Retinal pigment epithelial cell (primary cell): ENCODE measurements around the gene RGS7.

Experiments
- DNase-seq: peaks from one replicate; pipeline ENCODE4 v3.0.0-alpha.2; 2010; ENCODE audit warnings: low read depth
- H3K4me3 ChIP-seq: 2 replicates; pipeline ENCODE4 v1.5.1; 2011; ENCODE audit warnings: mild to moderate bottlenecking, low read length, control low read depth, moderate library complexity
- TF ChIP-seq, protein P1 (sequence below): conservative IDR thresholded peaks from 2 replicates; pipeline ENCODE4 v1.5.1; 2011; ENCODE audit warnings: low read depth, low read length, control low read depth, inconsistent platforms

Gene RGS7

DNA sequence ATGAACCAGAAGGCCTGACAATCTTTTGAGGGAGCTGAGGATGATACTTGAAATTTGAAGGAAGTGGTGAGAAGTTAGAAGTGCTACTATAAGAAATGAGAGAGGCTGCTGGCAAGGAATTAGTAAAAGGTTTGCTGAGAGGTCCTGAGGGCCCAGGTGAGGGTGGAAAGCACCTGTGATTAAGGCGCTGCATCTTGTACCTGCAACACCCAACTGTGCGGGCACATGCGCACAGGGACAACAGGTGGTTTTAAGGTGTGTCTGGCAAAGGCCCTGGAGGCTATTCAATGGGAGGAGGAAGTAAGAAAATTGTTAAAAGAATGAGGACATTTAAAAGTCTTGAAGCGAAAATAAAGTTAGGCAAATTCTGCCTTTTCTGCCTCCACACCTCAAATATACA is 349.3 kb downstream of the RGS7 start:
- DNase-seq = no peak
- TF ChIP-seq, protein P1, sequence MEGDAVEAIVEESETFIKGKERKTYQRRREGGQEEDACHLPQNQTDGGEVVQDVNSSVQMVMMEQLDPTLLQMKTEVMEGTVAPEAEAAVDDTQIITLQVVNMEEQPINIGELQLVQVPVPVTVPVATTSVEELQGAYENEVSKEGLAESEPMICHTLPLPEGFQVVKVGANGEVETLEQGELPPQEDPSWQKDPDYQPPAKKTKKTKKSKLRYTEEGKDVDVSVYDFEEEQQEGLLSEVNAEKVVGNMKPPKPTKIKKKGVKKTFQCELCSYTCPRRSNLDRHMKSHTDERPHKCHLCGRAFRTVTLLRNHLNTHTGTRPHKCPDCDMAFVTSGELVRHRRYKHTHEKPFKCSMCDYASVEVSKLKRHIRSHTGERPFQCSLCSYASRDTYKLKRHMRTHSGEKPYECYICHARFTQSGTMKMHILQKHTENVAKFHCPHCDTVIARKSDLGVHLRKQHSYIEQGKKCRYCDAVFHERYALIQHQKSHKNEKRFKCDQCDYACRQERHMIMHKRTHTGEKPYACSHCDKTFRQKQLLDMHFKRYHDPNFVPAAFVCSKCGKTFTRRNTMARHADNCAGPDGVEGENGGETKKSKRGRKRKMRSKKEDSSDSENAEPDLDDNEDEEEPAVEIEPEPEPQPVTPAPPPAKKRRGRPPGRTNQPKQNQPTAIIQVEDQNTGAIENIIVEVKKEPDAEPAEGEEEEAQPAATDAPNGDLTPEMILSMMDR = no peak
- H3K4me3 ChIP-seq = no peak overlapping the region

GRCh38 chr1:240999826-241000225 is 357.2 kb downstream of the RGS7 start:
- TF ChIP-seq, protein P1 = no peak
- no peak for DNase-seq
- no peak overlapping the region for H3K4me3 ChIP-seq

DNA sequence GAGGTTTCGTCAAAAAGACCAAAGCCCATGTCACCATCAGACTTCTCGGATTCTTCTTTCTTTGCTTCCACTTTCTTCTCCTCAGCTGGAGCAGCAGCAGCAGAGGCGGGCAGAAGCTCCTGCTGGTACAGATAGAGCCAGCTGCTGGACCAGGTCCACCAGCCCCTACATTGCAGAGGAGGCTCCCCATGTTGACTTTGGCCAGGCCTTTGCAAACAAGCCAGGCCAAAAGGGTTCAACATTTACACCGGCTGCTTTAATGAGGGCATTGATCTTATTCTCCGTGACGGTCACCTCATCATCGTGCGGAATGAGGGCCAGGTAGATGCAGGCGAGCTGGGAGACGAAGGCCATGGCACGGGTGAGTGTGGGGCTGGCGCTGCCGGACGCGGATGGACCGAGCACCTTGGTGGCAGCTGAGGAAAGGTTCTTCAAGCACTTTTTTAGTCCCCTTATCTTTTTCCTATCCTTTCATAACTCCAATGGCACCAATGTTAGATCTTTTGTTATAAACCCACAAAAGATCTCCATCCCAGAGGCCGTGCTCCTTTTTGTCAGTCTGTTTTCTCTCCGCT is 358.5 kb downstream of the RGS7 start:
- TF ChIP-seq, protein P1 = no peak
- DNase-seq = no peak
- no peak overlapping the region for H3K4me3 ChIP-seq

- no peak overlapping the region for H3K4me3 ChIP-seq
- DNase-seq = no peak
- TF ChIP-seq, protein P1 = no peak
Observed at GRCh38 chr1:240998024-240998423, 359.0 kb downstream of the RGS7 start.

- no peak overlapping the region for H3K4me3 ChIP-seq
- TF ChIP-seq, protein P1 = no peak
- no peak for DNase-seq
Observed at GRCh38 chr1:240993004-240993403, 364.0 kb downstream of the RGS7 start.

GRCh38 chr1:240991230-240991629 is 365.8 kb downstream of the RGS7 start:
- no peak overlapping the region for H3K4me3 ChIP-seq
- DNase-seq = no peak
- TF ChIP-seq, protein P1 = no peak

DNA sequence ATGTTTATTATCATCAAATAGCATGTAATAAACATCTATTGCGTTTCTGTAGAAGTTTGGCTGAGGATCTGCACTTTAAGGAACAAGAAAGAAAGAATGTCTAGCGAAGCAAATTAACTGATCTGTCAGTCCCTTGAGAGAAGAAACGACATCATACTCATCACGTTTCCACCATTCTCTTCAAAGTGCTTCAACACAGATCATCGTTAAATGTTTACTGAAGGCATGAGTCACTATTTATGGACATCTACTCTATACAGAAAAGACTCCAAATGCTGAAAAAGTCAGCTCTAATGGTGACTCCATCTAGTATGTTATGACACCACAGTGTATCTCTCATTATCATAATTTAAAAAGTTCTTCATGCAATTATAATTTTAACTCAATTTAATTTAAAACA is 369.1 kb downstream of the RGS7 start:
- H3K4me3 ChIP-seq = no peak overlapping the region
- TF ChIP-seq, protein P1 = no peak
- DNase-seq = no peak
